Measurements from ENCODE around the gene SKI.
"Not testable (repeated sequence)": the region's sequence is repeated elsewhere in the genome, so short reads cannot be mapped to it uniquely, and the experiment has no call there.

SKI gene

DNA sequence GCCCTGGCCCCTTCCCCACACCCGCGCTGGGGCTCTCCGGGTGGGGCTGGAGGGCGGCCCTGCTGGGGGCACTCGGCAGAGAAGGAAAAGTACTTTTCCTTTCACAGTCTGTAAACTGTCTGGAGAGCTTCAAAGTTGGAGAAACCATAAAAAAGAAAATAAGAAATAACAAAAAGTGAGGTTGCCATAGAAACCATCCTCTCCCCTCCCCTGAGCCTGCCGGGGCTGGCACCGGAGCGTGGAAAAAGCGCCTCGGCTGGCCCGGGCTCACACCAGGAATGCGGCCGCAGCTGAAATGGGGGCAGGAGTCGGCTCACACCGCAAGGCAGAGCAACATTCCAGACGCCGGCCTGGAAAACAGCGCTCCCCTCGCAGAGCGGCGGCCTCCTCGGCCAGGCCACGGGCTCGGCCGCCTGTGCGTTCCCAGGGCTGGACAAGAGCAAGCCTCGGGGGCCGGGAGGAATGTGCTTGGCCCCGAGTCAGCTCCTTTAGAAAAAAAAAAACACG, 94.0 kb downstream of the SKI start:
- H3K27ac Mint-ChIP-seq, result no peak overlapping the region
- H3K36me3 Mint-ChIP-seq, result no peaks in the 10 kb centered on the region
- no peak for ATAC-seq (replicated peaks)
- H3K4me1 Mint-ChIP-seq, result peaks cover 2 to 8% of the 10 kb centered on the region in 2 donors
- no peak overlapping the region for H3K4me3 Mint-ChIP-seq
- H3K27me3 Mint-ChIP-seq, result peaks cover 8 to 28% of the 10 kb centered on the region in 2 donors
- H3K9me3 Mint-ChIP-seq, result no peaks in the 10 kb centered on the region
- DNase-seq, result no peak

DNA sequence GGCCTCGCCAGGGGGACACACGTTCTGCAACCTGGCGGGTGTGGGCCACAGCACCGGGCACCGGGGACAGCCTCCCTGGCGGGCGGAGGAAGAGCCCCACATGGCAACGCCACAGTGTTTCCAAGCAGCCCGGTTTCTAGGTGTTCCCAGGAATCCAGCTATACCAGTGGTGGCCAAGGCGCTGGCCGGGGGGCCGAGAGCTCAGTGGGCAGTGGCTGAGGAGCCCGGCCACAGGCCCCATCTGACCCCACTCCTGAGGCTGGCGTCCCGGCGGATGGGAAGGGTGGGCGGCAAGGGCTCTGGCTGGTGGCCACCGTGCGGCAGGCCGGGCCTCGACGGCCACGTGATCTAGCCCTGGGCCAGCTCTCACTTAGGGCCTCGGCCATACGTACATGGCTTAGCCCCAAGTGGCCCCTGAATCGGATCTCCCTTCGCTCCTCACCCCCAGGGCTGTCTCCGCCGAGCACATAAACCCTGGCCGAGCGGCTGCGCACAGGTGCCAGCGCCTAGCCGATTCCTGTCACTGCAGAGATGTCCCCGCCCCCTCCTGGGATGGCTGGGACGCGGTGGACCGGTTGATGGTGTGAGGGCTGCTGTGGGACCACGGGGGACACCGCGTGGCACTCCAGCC, 94.6 kb downstream of the SKI start:
- Mint-ChIP-seq H3K9me3 (no peaks in the 10 kb centered on the region), H3K27ac (no peak overlapping the region), H3K27me3 (peaks cover 12 to 31% of the 10 kb centered on the region in 2 donors), H3K4me3 (no peak overlapping the region), H3K36me3 (no peaks in the 10 kb centered on the region), H3K4me1 (peaks cover 4 to 8% of the 10 kb centered on the region in 2 donors)
- no peak for DNase-seq
- ATAC-seq (replicated peaks), result no peak

DNA sequence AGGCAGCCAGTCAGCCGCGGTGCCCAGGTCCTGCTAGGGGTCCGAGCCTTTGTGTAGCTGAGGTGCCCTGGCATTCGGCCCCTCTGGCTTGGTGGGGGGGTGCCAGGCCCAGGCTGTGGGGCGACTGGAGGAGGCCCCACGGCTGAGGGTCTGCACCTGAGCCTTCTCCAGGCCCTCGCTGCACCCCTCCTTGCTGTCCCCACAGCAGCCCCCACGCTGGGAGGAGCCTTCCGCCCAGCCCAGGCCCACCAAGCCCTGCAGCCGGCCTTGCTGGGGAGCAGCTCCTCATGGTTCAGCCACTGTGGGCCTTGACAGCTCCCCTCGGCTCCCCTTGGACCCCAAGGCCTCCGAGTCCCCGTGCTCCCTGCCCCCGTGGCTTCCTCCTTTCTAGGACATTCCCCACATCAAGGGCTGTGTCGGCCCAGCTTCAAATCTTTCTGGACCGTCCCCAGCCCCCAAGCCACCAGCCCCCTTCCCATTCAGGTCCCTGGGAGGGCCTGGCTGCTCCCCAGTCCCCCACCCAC, 95.4 kb downstream of the SKI start:
- Mint-ChIP-seq H3K27me3 (peaks cover 12 to 31% of the 10 kb centered on the region in 2 donors), H3K27ac (no peak overlapping the region), H3K4me1 (peaks cover 4 to 8% of the 10 kb centered on the region in 2 donors), H3K36me3 (no peaks in the 10 kb centered on the region), H3K4me3 (no peak overlapping the region), H3K9me3 (no peaks in the 10 kb centered on the region)
- no peak for DNase-seq
- no peak for ATAC-seq (replicated peaks)

DNA sequence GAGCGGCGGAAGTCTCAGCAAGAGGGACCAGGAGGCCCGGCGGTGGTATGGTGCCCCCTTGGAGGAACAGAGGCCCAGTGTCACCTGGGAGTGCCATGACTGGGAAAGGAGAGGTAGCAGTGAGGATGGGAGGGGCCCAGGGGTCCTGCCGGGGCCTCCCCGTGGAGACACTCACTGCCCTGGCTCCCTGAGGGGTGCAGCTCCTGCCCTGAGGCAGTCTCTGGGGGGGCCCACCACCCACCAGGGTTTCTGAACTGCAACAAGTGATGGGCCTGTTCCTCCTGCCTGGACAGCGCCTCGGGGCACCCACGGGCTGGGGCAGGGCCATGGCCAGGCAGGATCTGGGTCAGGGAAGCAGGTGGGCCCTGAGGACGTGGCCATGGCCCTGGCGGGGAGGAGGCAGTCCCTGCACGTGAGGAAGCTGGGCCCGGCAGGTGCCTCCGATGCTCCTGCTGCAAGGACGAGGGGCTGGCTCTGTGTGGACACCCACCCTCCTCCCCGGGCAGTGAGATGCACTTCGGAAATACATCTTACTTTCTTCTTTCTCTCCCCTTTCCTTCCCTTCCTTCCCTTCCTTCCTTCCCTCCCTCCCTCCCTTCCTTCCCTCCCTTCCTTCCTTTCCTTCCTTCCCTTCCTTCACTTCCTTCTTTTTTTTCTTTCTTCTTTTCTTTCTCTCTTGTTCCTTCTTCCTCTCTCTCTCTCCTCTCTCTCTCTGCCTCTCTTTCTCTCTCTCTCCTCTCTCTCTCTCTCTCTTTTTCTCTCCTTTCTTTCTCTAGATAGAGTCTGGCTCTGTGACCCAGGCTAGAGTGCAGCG, 96.6 kb downstream of the SKI start:
- H3K36me3 Mint-ChIP-seq, result no peaks in the 10 kb centered on the region
- H3K9me3 Mint-ChIP-seq, result no peaks in the 10 kb centered on the region
- peak; percentile 31 to 38 for ATAC-seq (replicated peaks)
- no peak overlapping the region for H3K27ac Mint-ChIP-seq
- H3K4me1 Mint-ChIP-seq, result peaks cover 4 to 8% of the 10 kb centered on the region in 2 donors
- H3K4me3 Mint-ChIP-seq, result no peak overlapping the region
- peaks cover 12 to 31% of the 10 kb centered on the region in 2 donors for H3K27me3 Mint-ChIP-seq
- DNase-seq, result no peak

DNA sequence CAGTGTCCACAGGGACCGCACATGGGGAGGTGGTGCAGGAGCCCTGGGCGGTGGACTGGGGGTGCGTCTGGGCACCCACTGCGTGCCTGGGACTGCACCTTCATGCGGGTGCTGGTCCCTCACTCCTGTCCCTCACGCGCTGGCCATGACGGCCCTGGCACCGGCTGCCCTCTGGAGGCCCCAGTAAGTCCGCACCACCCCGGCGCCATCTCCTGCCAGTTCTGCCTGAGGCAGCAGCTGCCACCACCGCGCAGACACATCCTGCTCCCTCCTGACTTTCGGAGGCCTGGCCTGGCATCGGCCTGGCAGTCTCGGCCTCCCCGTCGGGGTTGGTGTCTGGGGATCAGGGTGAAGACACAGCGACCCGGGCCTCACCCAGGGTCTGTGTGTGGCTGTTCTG, 98.4 kb downstream of the SKI start:
- Mint-ChIP-seq H3K4me3 (no peak overlapping the region), H3K27ac (peak overlapping the region; percentile 68), H3K9me3 (no peaks in the 10 kb centered on the region), H3K27me3 (peaks cover 12 to 19% of the 10 kb centered on the region in 2 donors), H3K36me3 (no peaks in the 10 kb centered on the region), H3K4me1 (peaks cover 4 to 7% of the 10 kb centered on the region in 2 donors)
- no peak for DNase-seq
- no peak for ATAC-seq (replicated peaks)

DNA sequence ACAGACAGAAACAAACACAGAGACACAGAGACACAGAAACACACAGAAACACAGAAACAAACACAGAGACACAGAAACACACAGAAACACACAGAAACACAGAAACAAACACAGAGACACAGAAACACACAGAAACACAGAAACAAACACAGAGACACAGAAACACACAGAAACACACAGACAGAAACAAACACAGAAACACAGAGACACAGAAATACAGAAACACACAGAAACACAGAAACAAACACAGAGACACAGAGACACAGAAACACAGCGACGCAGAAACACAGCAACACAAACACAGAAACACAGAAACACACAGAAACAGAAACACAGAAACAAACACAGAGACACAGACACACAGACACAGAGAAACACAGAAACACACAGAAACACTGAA, 99.0 kb downstream of the SKI start:
- peaks cover 12% of the 10 kb centered on the region in 2 donors for H3K27me3 Mint-ChIP-seq
- not testable (repeated sequence) for H3K36me3 Mint-ChIP-seq; DNase-seq; H3K9me3 Mint-ChIP-seq; H3K4me1 Mint-ChIP-seq; ATAC-seq (replicated peaks); H3K4me3 Mint-ChIP-seq
- peak overlapping the region; percentile 68 for H3K27ac Mint-ChIP-seq

DNA sequence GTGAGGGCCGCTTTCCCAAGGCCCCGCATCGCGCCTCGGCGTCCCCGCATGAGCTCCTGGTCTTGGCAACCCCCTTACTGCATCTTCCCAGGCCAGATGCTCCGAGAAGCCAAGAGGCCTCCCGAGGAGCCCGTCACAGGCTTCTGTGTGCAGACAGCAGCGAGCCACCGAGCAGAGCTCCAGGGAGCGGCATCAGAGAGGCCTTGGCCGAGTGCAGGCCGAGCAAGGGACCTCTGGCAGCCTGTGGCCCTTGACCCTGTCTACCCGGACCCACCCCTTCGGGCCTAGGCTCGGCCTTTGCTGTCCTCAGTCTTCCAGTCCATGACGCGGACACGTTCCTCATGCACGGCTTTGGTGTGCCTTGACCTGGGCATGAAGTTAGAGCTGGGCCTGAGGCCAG, 99.7 kb downstream of the SKI start:
- H3K9me3 Mint-ChIP-seq, result no peaks in the 10 kb centered on the region
- DNase-seq, result no peak
- ATAC-seq (replicated peaks), result no peak
- H3K27ac Mint-ChIP-seq, result no peak overlapping the region
- H3K27me3 Mint-ChIP-seq, result peaks cover 12% of the 10 kb centered on the region in 2 donors
- H3K4me1 Mint-ChIP-seq, result peaks cover 0 to 4% of the 10 kb centered on the region in 2 donors
- H3K4me3 Mint-ChIP-seq, result no peak overlapping the region
- H3K36me3 Mint-ChIP-seq, result no peaks in the 10 kb centered on the region

DNA sequence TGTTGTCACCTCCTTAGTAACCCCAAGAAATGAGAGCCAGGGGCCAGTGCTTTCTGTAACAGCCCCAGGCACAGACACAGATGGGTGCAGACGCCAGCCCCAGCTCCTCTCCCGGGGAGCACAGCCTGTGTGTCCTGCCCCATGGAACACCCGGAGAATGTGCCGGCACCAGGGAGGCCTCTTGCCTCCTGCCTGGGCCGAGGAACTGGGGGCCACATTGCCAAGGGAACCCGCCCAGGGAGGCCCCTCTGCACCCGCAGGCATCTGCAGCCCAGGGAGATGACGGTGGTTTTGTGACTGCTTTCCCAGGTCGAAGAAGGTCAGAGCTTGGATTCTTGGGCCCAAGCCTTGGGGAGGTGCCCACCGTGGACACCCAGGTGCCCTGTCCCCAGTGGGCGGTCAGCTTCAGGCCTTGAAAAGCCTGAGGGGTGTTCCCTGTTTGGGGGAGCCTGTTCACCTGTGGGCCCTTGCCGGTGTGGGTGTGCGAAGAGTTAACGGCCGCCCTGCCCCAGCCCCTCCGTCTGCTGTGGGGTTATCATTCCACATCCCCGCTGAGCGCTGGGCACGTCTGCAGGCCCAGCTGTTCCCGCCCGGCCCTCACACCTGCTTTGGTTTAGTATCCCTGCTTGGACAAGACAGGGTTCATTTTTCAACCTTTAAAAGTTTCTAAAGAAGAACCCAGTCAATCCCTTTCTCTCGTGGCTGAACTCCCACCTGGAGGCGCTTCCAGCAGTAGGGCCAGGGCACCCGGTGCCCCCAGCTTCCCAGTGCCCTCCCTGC, 100.7 kb downstream of the SKI start:
- no peak for DNase-seq
- ATAC-seq (replicated peaks), result no peak
- Mint-ChIP-seq H3K9me3 (no peaks in the 10 kb centered on the region), H3K27ac (no peak overlapping the region), H3K4me1 (peaks cover 0 to 4% of the 10 kb centered on the region in 2 donors), H3K4me3 (no peak overlapping the region), H3K27me3 (peaks cover 12% of the 10 kb centered on the region in 2 donors), H3K36me3 (no peaks in the 10 kb centered on the region)

DNA sequence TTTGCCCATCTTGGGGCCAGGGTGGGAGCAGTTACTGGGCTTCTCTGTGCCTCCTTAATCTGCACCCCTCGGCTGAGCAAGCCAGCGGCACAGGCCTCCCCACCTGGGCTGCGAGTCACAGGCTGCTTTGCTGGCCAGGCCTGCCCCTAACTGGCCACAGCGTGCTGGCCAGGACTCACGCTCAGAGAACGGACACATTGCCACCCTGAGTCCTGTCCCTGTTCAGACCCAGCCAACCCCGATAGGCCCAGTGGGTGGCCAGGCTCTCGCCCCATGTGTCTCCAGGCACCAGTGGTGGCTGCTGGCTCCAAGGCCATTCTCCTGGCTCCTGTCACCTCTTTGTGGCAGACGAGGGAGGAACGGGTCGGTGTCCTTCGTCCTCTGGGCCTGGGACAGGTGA, 101.9 kb downstream of the SKI start:
- no peak overlapping the region for H3K27ac Mint-ChIP-seq
- DNase-seq (no peak), ATAC-seq (replicated peaks) (no peak)
- no peaks in the 10 kb centered on the region for H3K36me3 Mint-ChIP-seq
- no peak overlapping the region for H3K4me3 Mint-ChIP-seq
- peaks cover 0 to 4% of the 10 kb centered on the region in 2 donors for H3K4me1 Mint-ChIP-seq
- no peaks in the 10 kb centered on the region for H3K9me3 Mint-ChIP-seq
- H3K27me3 Mint-ChIP-seq, result peaks cover 9 to 10% of the 10 kb centered on the region in 2 donors

DNA sequence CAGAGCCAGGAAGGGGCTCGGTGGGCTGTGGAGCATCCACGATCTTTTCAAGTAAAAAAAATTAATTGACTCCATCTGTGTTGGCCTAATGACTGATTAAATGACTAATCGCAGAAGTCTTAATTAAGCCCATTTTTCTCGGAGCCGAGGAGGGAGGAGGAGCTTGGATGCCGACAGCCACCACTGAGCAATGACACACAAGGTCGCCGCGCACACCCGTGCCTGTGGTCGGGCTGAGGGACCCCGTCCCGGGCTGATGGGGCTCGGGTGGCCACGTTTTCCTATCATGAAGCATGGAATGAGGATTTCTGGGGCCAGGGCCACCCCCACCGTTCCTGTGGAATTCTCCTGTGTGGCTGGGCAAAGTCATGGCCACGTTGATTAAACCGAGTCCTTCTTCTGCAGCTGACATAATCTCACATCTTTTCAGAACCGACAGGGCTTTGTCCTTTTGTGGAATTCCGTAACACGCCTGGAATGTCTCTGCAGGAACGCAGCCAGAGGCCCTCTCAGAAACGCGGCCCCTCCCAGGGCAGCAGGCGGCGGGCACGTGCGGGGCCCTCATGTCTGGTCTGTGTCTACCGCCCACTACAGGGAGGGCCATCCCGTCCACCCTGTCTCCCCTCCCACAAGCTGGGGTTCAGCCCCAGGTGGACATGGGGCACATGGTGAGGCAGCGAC, 102.5 kb downstream of the SKI start:
- Mint-ChIP-seq H3K27me3 (peaks cover 5 to 7% of the 10 kb centered on the region in 2 donors), H3K4me3 (no peak overlapping the region), H3K9me3 (no peaks in the 10 kb centered on the region), H3K36me3 (no peaks in the 10 kb centered on the region), H3K4me1 (peaks cover 0 to 4% of the 10 kb centered on the region in 2 donors), H3K27ac (no peak overlapping the region)
- DNase-seq (no peak), ATAC-seq (replicated peaks) (no peak)

DNA sequence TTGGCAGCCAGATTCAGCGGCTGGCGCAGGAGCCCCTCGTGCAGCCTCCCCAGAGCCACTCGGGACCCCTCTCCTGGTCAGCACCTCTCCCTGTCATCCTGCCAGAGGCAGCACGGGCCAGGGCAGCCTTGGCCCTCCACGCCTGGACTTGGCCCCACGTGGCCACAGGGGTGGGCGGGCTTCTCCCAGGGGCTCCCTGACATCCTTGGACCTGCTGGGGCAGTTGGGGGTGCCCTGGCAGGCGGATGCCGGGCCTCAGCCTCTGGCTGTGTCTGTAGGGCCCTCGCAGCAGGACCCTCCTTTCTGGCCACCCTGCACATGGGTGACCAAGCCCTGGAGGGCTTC, 103.1 kb downstream of the SKI start:
- ATAC-seq (replicated peaks) (no peak), DNase-seq (no peak)
- no peaks in the 10 kb centered on the region for H3K9me3 Mint-ChIP-seq
- H3K4me1 Mint-ChIP-seq, result peaks cover 0 to 4% of the 10 kb centered on the region in 2 donors
- no peaks in the 10 kb centered on the region for H3K36me3 Mint-ChIP-seq
- H3K27ac Mint-ChIP-seq, result no peak overlapping the region
- H3K27me3 Mint-ChIP-seq, result peaks cover 5 to 10% of the 10 kb centered on the region in 2 donors
- H3K4me3 Mint-ChIP-seq, result no peak overlapping the region

DNA sequence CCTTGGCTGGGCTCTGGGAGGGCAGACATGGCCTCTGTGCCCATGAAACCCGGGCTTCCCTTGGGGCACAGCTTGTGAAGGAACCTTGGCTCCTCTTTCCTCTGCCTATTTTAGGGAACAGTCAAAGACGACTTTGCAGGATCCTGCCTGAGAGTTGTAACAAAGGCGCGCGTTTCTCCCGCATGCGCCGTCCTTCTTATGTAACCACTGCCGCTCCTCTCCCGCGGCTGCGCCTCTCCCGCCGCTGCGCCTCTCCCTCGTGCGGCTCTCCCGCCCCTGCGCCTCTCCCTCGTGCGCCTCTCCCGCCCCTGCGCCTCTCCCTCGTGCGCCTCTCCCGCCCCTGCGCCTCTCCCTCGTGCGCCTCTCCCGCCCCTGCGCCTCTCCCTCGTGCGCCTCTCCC, 103.5 kb downstream of the SKI start:
- not testable (repeated sequence) for H3K4me1 Mint-ChIP-seq; ATAC-seq (replicated peaks); H3K27ac Mint-ChIP-seq; H3K9me3 Mint-ChIP-seq; DNase-seq; H3K36me3 Mint-ChIP-seq; H3K4me3 Mint-ChIP-seq
- peaks cover 5 to 10% of the 10 kb centered on the region in 2 donors for H3K27me3 Mint-ChIP-seq

DNA sequence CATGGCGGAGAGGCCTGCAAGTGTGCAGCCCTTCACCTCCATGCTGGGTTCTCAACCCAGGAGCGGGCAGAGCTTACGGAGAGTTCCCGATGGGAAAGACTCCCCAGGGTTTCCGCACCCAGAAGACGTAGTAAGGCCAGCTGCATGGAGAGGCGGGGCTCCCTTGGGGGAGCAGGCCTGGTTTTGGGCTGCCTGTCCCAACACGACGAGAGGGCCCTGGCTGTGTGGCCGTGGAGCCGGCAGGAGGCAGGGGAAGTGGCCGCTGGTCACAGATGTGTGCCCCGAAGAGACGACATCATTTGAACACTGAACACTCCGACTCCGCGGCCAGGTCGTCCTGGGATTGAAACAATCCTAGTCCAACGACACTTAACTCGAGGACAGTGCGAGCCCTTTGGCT, 106.2 kb downstream of the SKI start:
- Mint-ChIP-seq H3K36me3 (no peaks in the 10 kb centered on the region), H3K27me3 (peaks cover 0 to 3% of the 10 kb centered on the region in 2 donors), H3K9me3 (no peaks in the 10 kb centered on the region), H3K27ac (no peak overlapping the region), H3K4me3 (no peak overlapping the region), H3K4me1 (no peaks in the 10 kb centered on the region)
- ATAC-seq (replicated peaks) (no peak), DNase-seq (no peak)
